Right lobe of liver (tissue), 6 donors: ENCODE measurements around the gene INCA1. TPM values are rescaled to one million over a fixed set of nuclear protein-coding genes. Genes with fewer than 3 reads are reported as not detected.

Experiments
- ATAC-seq, 4 donors: fragments of 200-7000 bp; cut with Tn5 transposase; one replicate each; pipeline ENCODE4 v1.9.1; 2020; ENCODE audit warnings: mild to moderate bottlenecking in 4 of 4, moderate library complexity in 4 of 4
- DNase-seq, 3 donors: peaks; one replicate each; pipeline ENCODE4 v3.0.0-alpha.2; 2020
- H3K27ac ChIP-seq, 3 donors: fragments of 200-600 bp; one replicate each; pipeline ENCODE4 v1.8.0; 2022
- H3K27me3 ChIP-seq, 2 donors: fragments of 200-600 bp; one replicate each; pipeline ENCODE4 v1.8.0; 2022
- H3K36me3 ChIP-seq, 4 donors: fragments of 200-600 bp; sonication (generic) in 1 of 4; one replicate each; pipeline versions ENCODE4 v1.5.1 to v1.8.0; 2017 to 2022; ENCODE audit warnings: control low read depth in 1 of 4
- H3K4me1 ChIP-seq, 4 donors: fragments of 200-600 bp; sonication (generic) in 1 of 4; one replicate each; pipeline versions ENCODE4 v1.5.1 to v1.8.0; 2017 to 2022; ENCODE audit warnings: control low read depth in 1 of 4
- H3K4me3 ChIP-seq, 3 donors: fragments of 200-600 bp; one replicate each; pipeline ENCODE4 v1.8.0; 2022
- H3K9me3 ChIP-seq, 4 donors: fragments of 200-600 bp; sonication (generic) in 1 of 4; one replicate each; pipeline versions ENCODE4 v1.5.1 to v1.8.0; 2017 to 2022; ENCODE audit warnings: control low read depth in 1 of 4
- CTCF ChIP-seq, 4 donors: fragments of 200-600 bp in 3 of 4; fragments of 450-650 bp in 1 of 4; IDR thresholded peaks; one replicate each; pipeline versions ENCODE4 v1.5.1 to v1.8.0; 2016 to 2022; ENCODE audit warnings: antibody characterized with exemption in 4 of 4, mild to moderate bottlenecking in 2 of 4
- POLR2A ChIP-seq: fragments of 450-650 bp; IDR thresholded peaks from one replicate; pipeline ENCODE4 v1.6.1; 2017; ENCODE audit warnings: antibody characterized with exemption, mild to moderate bottlenecking
- whole genome bisulfite sequencing: methylation state at CpG from one replicate; pipeline ENCODE4 v1.1.6; 2018; ENCODE audit warnings: low coverage, low lambda C conversion rate; ENCODE audit not compliant: insufficient coverage; ENCODE audit errors: missing lambda C conversion rate; 5-methylcytosine and 5-hydroxymethylcytosine counted together
- intact Hi-C, 2 donors: fragments of 100-400 bp; cut with DNase I; formaldehyde crosslinking; loops; one replicate each; pipeline versions ENCODE4 v1.11.2 to v1.14.1; 2022
- total RNA-seq, 6 experiments: library from RNA; depleted of rRNA in 2 of 6; stranded (reverse); fragments of >200 nt in 2 of 6; fragmentation: NEBNext Ultra II Directional in 3 of 6; extraction: Animal tissue kit (Norgen Biotek cat#: 25700) in 3 of 6; gene quantifications; one replicate each; pipeline versions ENCODE4 v1.1.0 to v1.2.4, GENCODE V29; 2016 to 2023
- donor health status: DM: no; HTN: yes; CAD: no.
- donor health status: DM: no; HTN: no; CAD: no.
- donor health status: DM: no; HTN: no; CAD: no.
- donor health status: DM: no; HTN: yes; CAD: no.
- donor health status: DM: no; HTN: yes; CAD: no.

INCA1 gene
- total RNA-seq, 6 experiments from 2014 or later: 0.83 to 1.3 (median 0.97) TPM; not detected in 1

- peak in 1 of 3 donors; percentile 53 for DNase-seq
- Histone ChIP-seq H3K4me3 (peak overlapping the region; percentile 65 to 78 (median 73)), H3K27ac (peak overlapping the region; percentile 85 to 92 (median 87)), H3K9me3 (no peaks in the 10 kb centered on the region), H3K36me3 (peaks cover 0 to 7% (median 0%) of the 10 kb centered on the region in 4 donors), H3K4me1 (peaks cover 0 to 24% (median 12%) of the 10 kb centered on the region in 4 donors), H3K27me3 (no peaks in the 10 kb centered on the region)
- ATAC-seq: no peak
- no peak for TF ChIP-seq CTCF (IDR thresholded peaks at IDR 0.05)
- TF ChIP-seq POLR2A: no peak
- intact Hi-C loops: no loop called here
- 28% methylated on average over 7 of the region's 15 CpGs for WGBS
Measured at GRCh38 chr17:4969047-4969550, 28.2 kb downstream of the INCA1 start.

- Histone ChIP-seq H3K4me1 (peaks cover 0 to 24% (median 12%) of the 10 kb centered on the region in 4 donors), H3K9me3 (no peaks in the 10 kb centered on the region), H3K36me3 (peaks cover 0 to 7% (median 0%) of the 10 kb centered on the region in 4 donors), H3K27me3 (no peaks in the 10 kb centered on the region), H3K4me3 (peak overlapping the region; percentile 65 to 78 (median 73)), H3K27ac (peak overlapping the region; percentile 85 to 92 (median 87))
- intact Hi-C loops: no loop called here
- ATAC-seq (no peak), DNase-seq (peak in 1 of 3 donors; percentile 48)
- WGBS: 17% methylated on average over 16 of the region's 23 CpGs
- no peak for TF ChIP-seq POLR2A
- no peak for TF ChIP-seq CTCF (IDR thresholded peaks at IDR 0.05)
Measured at GRCh38 chr17:4968486-4969046, 28.8 kb downstream of the INCA1 start.

- H3K9me3 ChIP-seq: no peaks in the 10 kb centered on the region
- H3K27me3 ChIP-seq: no peaks in the 10 kb centered on the region
- intact Hi-C loops: no loop called here
- H3K36me3 ChIP-seq: peaks cover 0 to 7% (median 0%) of the 10 kb centered on the region in 4 donors
- peak within 1 kb of the TSS; percentile 85 to 96 (median 87) for H3K27ac ChIP-seq
- peaks cover 0 to 24% (median 12%) of the 10 kb centered on the region in 4 donors for H3K4me1 ChIP-seq
- DNase-seq (peak; percentile 94 to 95 (median 95)), ATAC-seq (peak; percentile 72 to 84 (median 81))
- H3K4me3 ChIP-seq: peak within 1 kb of the TSS; percentile 65 to 85 (median 78)
- under 1% methylated on average over 38 of the region's 66 CpGs for WGBS
- TF ChIP-seq CTCF (IDR thresholded peaks at IDR 0.05): no peak
- TF ChIP-seq POLR2A: peak; percentile 79
Measured at GRCh38 chr17:4967539-4968485, 29.5 kb downstream of the INCA1 start, which contains the start of gene SPAG7. SPAG7 (minus strand) TSS chr17:4967817; CDS start chr17:4967804, 13 bp downstream.

GRCh38 chr17:4966844-4967538 is 30.3 kb downstream of the INCA1 start:
- WGBS: under 1% methylated on average over 25 of the region's 42 CpGs
- DNase-seq (peak; percentile 98 to 99 (median 99)), ATAC-seq (peak; percentile 75 to 91 (median 84))
- H3K4me1 ChIP-seq: peaks cover 0 to 24% (median 12%) of the 10 kb centered on the region in 4 donors
- H3K4me3 ChIP-seq: peak overlapping the region; percentile 65 to 85 (median 78)
- peak overlapping the region; percentile 85 to 96 (median 87) for H3K27ac ChIP-seq
- H3K36me3 ChIP-seq: peaks cover 0 to 3% (median 0%) of the 10 kb centered on the region in 4 donors
- H3K27me3 ChIP-seq: no peaks in the 10 kb centered on the region
- intact Hi-C loops: no loop called here
- TF ChIP-seq CTCF (IDR thresholded peaks at IDR 0.05): no peak
- TF ChIP-seq POLR2A: peak; percentile 22
- no peaks in the 10 kb centered on the region for H3K9me3 ChIP-seq
